Pulmonary artery endothelial cell (primary cell): ENCODE data around the gene GAS2L1. TPM values are rescaled to one million over a fixed set of nuclear protein-coding genes. Genes with fewer than 3 reads are reported as not detected.

Source experiments
- DNase-seq: peaks from one replicate; pipeline ENCODE4 v3.0.0-alpha.2; 2011; ENCODE audit warnings: low read depth, low spot score
- total RNA-seq: library from RNA; depleted of rRNA; stranded (reverse); fragments of >200 nt; gene quantifications from 2 replicates; pipeline ENCODE4 v1.2.3, GENCODE V29; 2014

The GAS2L1 gene
- total RNA-seq, 1 donor from 2014 or later: 16.5 TPM

DNA sequence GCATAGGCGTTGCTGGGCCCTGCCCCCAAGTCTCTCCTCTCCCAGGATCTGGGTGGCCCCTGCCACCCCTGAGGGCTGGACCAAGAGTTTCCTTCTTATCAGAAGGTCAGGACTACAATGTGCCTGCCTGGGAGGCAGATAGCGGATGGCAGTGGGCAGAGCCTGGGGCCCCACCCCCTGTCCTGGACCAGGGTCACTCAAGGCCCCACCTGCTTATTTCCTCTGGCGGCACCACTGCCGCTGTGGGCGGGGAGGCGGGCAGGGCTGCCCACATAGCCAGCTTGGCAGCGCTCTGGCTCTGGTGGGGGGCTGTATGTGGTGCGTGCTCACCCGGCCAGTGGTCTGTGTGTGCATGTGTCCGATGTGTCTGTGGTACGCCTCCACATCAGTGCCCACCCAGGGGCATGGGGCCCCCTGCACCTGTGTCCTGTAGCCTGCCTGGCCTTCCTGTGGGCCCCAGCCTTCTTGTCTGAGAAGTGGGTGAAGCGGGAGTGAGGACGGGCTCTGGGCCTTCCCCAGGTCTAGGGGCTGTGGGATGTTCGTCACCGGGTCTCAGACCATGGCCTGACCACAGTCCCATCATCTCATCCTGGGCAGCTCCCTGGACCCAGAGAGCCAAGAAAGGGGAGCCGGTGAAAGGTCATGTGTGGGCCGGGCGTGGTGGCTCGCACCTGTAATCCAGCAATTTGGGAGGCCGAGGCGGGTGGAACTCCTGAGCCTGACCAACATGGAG is 3.0 kb downstream of the GAS2L1 start:
- DNase-seq: no peak

DNA sequence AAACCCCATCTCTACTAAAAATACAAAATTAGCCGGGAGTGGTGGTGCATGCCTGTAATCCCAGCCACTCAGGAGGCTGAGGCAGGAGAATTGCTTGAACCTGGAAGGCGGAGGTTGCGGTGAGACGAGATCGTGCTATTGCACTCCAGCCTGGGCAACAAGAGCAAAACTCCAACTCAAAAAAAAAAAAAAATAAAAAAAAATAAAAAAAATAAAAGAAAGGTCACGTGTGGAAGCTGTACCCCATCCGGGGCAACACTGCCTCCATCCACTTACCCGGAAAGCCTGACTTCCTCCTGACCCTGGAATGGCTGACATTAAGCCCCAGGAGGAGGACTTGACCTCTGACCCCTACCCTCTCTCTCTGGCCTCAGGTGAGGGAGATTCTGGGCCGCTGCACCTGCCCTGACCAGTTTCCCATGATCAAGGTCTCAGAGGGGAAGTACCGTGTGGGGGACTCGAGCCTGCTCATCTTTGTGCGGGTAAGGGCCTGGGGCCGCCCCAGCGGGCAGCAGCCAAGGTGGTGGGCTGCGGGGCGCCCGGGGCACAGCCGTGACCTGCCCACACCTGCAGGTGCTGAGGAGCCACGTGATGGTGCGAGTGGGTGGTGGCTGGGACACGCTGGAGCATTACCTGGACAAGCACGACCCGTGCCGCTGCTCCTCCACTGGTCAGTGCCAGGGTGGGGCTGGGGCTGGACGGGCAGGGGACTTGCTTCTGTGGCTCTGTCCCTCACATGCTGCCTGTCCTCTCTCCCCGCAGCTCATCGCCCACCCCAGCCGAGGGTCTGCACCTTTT is 3.8 kb downstream of the GAS2L1 start:
- DNase-seq: no peak

DNA sequence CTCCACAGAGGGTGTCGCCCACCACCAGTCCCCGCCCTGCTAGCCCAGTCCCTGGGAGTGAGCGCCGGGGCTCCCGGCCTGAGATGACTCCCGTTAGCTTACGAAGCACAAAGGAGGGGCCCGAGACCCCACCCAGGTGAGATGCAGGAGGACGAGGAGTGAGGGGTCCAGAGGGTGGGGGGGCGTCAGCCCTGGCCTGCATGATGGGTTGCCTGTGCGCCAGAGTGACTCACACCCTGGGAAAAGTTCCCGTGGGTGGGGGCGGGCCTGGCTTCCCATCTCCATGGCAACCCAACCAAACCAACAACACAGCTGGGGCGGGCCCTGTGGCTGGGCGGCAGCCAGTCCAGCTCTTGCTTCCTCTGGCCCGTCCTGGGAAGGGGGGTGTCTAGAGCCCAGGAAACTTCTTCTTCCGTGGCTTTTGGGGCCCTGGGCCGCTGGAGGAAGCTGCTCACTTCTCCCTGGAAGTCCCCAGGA is 4.5 kb downstream of the GAS2L1 start:
- peak; percentile 93 for DNase-seq

DNA sequence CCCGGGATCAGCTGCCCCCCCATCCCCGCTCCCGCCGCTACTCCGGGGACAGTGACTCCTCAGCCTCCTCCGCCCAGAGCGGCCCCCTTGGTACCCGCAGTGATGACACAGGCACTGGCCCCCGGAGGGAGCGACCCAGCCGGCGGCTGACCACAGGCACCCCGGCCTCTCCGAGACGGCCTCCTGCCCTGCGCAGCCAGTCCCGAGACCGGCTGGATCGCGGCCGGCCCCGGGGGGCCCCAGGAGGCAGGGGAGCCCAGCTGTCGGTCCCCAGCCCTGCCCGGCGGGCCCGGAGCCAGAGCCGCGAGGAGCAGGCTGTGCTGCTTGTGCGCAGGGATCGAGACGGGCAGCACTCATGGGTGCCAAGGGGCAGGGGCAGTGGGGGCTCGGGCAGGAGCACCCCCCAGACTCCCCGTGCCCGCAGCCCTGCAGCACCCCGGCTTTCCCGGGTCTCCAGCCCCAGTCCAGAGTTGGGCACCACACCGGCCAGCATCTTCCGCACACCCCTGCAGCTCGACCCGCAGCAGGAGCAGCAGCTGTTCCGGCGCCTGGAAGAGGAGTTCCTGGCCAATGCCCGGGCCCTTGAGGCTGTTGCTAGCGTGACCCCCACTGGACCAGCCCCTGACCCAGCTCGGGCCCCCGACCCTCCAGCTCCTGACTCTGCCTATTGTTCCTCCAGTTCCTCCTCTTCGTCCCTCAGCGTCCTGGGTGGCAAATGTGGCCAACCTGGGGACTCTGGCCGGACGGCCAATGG is 5.2 kb downstream of the GAS2L1 start:
- no peak for DNase-seq

DNA sequence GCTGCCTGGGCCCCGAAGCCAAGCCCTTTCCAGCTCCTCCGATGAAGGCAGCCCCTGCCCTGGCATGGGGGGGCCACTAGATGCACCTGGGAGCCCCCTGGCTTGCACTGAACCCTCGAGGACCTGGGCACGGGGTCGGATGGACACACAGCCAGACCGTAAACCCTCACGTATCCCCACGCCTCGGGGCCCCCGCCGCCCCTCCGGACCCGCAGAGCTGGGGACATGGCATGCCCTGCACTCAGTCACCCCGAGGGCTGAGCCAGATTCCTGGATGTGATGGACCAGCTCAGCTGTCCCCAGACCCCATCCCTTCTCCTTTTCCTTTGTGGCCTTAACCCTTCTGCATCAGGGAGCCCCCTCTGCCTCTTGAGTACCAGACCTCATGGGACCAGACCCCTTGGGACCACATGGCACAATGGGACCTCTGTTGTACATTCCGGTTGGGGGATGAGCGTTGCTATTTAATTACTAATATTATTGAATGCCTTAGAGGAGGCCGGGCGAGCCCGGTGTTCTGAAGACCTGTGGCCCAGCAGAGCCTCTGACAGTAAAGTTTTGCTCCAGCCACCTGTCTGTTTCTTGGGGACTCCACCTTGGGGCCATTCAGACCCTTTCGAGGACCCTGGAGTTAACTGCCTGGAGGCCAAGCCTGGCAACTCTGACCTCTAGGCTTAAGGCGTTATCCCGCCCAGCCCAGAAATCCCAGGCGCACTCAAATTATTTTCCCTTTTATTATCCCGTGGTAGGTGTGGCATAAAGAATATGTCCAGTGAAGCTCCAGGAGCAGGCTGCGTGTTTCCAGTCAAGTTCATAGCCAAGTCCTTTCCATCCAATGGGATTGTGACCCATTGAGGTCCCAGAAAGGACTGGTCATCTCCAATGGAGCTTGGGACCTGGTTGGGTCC is 6.0 kb downstream of the GAS2L1 start:
- DNase-seq: no peak

DNA sequence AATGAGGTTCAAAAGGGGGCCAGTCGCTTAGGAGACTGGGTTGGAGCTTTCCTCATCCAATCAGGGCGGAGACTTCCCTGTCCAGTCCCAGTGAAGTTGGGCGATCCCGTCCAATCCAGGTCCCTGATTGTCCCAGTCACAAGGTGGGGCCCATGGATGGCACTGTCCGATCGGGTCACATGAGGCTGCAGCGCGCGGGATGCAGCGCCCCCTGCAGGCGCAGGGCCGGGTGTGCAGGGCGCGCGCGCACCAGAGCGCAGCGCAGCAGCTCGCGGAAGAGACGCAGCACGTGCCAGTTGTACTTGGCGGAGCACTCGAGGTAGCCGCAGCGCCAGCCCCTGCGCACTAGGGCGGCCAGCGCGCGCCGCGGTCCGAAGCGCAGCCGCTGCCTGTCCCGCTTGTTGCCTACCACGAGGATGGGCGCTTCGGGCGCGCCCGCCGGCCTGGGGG is 6.7 kb downstream of the GAS2L1 start:
- no peak for DNase-seq

DNA sequence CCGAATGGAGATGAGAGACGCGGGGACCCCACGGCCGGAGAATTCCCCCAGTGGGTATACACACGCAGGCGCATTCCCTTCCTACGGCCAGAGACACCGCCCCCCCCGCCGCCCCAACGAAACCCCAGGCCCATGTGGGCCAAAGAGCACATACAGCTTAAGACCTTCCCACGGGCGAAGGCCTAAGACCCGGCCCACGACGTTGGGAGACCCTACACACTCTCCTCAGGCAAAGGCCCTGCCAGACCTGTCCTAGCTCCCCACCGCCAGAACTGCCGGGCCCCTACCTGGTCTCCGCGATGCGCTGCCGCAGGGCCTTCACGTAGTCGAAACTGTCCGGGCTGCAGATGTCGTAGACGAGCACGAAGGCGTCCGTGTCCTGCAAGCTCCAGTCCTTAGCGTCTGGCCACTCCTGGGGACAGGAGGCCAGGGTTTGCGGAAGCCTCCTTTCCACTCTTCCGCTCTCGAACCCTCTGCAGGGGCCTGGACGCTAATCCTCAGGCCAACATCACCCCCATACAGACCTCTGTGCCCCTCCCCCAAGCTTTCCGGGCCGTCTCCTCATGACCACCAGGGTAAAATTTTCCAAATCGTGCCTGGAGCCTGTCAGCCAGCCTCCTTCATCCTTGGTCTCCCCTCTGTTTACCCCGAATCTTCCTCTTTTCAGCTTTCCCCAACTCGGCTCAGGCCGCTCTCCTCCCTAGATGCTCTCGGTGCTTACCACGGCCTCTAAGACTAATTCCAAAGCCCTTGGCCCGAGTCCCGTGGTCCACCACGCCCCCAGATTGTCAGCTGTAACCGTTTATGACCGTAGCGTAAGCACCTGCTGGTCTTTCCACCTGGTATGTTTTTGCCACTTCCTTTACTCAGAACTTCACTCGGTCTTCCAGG is 7.4 kb downstream of the GAS2L1 start:
- no peak for DNase-seq

DNA sequence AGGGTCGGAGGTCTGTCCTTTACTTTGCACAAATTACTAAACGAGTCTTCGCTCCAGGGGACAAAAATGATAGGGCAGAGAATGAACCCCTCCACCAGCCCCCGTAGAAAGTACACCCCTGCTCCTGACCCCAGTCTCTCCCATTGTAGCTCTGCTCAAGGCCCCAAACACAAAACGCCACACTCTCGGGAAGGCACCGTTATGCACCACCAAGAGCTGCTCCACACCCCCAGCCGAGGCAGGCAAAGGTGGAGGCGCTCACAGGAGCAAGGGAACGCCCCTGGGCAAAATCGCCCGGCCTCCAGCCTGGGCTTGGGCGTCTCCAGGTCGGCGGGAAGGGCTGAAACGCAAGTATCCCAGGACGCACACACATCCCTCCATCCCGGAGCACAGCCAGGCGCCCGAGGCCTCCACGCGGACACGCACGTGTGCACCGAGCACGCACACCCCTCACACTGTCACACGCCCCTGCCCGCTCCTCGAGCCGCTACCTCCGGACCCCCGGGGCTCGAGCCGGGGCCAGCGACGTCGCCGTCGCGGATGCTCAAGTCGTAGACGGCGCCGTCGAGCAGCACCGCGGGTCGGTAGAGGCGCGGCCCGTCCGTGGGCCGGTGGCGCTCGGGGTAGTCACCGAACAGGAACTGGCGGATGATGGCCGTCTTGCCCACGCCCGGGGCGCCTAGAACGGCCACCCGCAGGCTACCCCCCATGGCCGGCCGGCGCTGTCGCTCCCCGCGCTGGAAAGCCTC is 8.3 kb downstream of the GAS2L1 start:
- no peak for DNase-seq

DNA sequence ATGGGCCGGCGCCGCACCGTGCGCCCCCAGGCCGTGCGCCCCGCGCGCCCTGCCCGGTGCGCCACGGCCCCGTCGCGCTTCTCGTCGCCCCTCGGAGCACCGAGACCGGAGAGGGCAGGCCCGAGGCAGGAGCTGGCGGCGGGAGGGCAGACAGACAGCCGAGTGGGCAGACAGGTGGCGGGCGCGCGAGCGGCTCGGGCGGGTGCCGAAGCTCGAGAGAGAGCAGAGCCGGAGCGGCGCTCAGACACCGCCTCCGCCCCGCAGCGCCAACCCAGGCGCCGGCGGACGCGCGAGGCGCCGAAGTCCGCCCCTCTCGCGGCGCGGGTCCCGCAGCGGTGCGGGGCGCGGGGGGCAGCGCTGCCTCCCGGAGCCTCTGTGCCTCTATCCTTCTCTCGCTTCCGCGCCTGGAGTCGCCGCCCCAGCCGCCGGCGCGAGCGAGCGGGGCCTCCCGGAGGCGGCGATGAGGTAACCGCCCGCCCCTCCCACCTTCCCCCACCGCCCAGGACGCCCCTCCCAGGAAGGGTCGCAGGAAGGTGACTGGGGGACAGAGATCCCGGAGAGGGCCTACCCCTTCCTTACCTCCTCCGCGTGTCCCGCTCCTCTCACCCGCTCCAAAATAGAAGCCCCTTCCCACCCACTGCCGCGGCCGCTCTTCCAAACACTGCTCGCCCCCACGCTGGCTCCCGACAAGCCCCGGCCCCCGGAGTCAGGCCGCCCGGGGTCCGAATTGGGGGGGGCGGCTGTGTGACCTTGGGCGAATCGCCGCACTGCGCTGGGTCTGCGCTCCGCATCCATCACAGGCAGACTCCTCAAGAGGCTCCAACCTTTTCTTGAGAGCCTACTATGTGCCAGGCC is 9.1 kb downstream of the GAS2L1 start, which contains the start of gene RASL10A:
Gene RASL10A, minus strand, starts transcription at position 412 of the 855 bp plus-strand sequence. CDS start 451 bp downstream, outside the sequence.
- no peak for DNase-seq

DNA sequence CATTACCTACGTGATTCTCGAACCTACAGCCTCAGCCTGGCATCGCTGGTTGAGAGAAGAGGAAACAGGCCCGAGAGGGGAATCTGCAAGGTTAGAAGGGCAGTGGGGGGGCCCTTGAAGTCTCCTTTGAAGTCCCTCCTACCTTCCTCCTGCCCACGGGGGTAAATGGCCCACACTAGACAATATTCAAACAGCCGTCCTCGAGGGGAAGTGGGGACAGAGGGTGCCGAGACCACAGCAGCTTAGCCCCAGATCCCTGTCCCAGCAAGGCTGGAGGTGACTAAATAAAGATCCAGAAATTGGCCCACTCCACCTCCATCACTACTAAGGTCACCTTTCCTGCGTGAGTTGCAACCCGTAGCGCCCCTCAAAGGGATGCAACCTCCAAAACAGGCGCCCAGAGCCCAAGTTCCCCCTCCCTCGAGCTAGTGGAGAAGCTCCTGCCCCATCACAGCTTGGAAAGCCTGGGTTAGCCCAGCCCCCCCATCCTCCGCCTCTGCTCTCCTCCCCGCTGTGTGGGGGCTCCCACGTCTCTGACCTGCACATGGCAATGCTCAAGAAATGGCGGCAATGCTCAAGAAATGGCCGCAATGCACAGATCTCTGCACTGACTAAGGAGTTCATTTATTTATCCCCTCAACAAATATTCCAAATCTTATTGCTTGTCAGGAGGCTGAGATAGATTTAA is 9.8 kb downstream of the GAS2L1 start:
- no peak for DNase-seq

DNA sequence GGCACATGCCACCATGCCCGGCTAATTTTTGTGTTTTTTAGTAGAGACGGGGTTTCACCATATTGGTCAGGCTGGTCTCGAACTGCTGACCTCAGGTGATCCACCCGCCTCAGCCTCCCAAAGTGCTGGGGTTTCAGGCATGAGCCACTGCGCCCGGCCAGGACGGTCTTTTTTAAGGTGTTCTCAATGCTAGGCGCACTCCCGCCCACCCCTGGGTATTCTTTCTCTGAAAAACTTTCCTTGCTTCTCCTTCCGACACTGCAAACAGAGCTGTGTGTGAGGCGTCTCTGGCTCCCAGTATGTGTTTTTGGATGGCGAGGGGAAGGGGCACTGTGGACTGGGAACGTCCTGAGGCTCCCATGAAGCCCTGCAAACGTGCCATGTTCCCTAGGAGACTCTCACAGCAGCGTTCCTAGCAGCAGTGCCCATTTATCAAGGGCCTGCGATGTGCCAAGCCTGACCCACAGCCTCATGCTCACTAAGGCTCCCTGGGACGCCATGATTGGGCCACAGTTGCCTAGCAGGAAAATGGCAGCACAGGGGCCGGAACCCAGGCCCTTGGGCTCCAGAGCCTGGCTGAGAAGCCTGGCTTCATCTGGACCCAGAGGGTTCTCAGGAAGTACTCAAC is 11.5 kb downstream of the GAS2L1 start:
- DNase-seq: no peak

DNA sequence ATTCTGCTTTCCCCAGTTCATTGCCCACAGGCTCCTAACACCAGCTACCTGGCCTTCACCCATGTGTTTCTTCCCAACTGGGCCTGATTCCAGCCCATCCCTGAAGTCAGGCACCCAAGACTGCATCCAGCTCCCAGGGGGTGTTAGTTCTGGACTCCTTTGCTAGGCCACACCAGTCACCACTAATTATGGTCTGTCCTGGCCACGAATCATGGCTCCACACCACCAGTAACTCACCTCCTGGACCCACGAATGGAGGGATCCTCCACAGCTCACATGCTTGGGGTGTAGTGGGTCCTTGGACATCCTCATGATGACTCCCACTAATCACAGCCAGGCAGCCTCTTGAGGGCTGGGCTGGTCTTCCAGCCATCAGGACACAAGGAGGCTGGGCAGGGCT is 12.6 kb downstream of the GAS2L1 start:
- no peak for DNase-seq

DNA sequence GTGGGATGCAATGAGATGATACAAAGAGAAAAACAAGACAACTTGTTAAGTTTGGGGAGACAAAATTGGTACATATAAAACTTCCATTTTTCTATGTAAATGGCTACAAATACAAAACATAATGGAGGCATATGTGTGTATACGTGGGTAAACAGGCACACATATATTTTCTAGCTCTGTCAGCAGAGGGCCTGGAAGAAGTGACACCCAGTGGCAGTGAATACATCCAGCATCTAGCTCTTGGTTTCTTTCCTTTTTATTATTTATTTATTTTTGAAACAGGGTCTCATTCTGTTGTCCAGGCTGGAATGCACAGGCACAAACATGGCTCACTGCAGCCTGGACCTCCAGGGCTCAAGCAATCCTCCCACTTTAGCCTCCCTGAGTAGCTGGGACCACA is 14.1 kb downstream of the GAS2L1 start:
- DNase-seq: no peak

DNA sequence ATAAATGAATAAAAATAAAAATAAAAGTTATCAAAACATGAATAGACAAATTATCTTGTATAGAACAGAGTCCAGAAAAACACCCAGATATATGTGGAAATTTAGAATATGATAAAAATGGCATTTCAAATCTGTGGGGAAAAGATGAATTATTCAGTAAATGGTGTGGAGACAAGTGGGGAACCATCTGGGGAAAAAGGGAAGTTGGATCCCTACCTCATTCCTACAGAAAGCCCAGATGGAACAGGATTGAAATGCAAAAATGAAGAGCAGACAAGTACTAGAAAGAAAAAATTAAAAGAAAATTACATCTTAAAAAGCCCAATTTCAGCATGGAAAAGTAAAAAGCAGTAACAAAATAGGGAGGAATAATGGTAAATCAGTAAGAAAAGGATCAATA is 17.2 kb downstream of the GAS2L1 start:
- no peak for DNase-seq

DNA sequence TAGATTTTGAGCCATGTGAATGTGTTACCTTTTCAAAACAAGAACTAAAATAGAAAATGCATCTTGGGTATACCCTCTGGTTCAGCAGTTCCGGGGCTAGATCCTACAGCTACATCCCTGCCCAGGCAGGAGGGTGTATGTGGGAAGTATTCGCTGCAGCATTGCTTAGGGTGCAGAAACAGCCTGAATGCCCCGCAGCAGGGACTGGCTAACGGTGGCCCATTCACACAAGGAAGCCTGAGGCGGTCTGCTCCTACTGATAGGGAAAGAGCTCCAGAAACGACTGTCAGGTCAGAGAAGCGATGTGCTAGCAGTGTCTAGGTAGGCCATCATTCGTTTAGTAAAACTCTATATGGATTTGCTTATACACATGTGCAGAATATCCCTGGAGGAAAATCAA is 18.9 kb downstream of the GAS2L1 start:
- DNase-seq: no peak

DNA sequence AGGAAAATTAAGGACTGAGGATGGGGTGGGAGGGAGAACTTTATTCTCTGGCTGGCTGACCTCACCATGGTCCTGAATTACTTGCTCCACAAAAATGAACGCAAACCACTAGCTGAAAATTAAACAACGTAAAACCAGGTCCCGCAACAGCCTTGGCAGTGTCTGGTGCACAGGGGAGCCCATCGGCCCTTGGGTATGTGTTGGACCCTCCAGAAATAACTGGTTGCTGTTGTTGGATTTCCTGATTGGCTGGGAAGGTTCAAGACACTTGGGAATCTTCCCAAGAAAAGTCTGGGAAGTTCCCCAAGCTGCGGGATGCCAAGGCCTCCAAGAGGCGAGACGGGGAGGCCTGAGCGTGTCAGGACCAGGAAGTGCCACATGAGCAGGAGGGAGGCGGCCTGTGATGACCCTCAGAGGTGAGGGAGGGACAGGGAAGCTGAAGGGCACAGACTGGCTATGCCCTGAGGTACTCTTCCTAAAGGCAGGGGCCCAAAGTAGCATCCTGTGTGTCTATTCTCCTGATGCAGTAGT is 19.4 kb downstream of the GAS2L1 start:
- no peak for DNase-seq

DNA sequence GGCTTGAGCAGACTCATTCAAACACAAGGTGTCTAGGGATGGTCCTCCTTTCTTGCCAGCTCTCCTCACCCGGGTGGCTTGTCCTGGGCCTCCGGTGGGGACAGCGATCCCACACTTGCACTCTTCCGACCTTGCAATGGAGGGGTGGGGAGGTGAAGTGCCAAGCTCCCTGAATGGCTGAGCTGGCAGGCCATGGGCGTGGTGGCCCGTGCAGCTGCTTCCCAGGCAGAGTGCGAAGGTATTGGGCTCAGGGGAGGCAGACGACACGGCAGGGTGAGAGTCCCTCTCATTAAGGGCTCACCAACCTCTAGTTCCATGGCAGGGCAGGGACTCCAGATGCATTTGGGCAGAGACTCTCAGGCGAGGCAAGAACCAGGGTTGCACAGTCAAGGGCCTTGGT is 20.0 kb downstream of the GAS2L1 start:
- DNase-seq: no peak
